DOHH2 (cell line): ENCODE data around the gene HCK.

ENCODE experiments used
- CTCF ChIP-seq: fragments of 200-600 bp; sonication (generic); IDR thresholded peaks from one replicate; pipeline ENCODE4 v1.5.1; 2014; ENCODE audit warnings: antibody characterized with exemption, mild to moderate bottlenecking, low read depth, low read length; ENCODE audit not compliant: poor library complexity, severe bottlenecking
- EZH2phosphoT487 ChIP-seq: fragments of 200-600 bp; sonication (generic); IDR thresholded peaks from 2 replicates; pipeline ENCODE4 v1.6.1; 2017; ENCODE audit warnings: borderline replicate concordance, mild to moderate bottlenecking, antibody characterized with exemption, low read length, moderate library complexity, mixed read lengths

GRCh38 chr20:32012159-32012688 lies 39.8 kb upstream of the HCK start:
- TF ChIP-seq CTCF (no peak), EZH2phosphoT487 (no peak)
